ENCODE measurements around the gene WDR73.
A peak's percentile ranks its signal among the peaks of the same experiment; 100 is the strongest.

The WDR73 gene

DNA sequence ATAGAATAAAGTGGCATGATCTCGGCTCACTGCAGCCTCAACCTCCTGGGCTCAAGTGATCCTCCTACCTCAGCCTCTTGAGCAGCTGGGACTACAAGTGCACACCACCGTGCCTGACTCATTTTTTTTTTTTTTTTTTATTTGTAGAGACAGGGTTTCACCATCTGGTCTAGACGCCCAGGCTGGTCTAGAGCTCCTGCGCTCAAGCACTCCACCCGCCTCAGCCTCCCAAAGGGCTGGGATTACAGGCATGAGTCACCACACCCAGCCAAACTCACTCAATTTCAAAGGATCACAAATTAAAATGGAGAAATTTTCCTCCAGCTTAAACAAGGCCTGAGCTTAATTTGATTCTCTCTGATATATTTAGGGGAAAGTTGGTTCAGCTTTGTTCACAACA lies 31.2 kb upstream of the WDR73 start:
- no peak overlapping the region for H3K4me2 ChIP-seq
- H3K4me3 ChIP-seq: no peak overlapping the region
- no peaks in the 10 kb centered on the region for H3K27me3 ChIP-seq
- H3K9ac ChIP-seq: no peak overlapping the region
- no peaks in the 10 kb centered on the region for H4K20me1 ChIP-seq
- no peak for TF ChIP-seq Cebpa-rat (IDR thresholded peaks at IDR 0.05)
- peaks cover 3% of the 10 kb centered on the region; the same call in 1 of the 2 replicates for H3K4me1 ChIP-seq
- peaks cover 7% of the 10 kb centered on the region for H3K9me3 ChIP-seq
- peaks cover 88% of the 10 kb centered on the region for H3K36me3 ChIP-seq
- no peak overlapping the region for H3K27ac ChIP-seq

DNA sequence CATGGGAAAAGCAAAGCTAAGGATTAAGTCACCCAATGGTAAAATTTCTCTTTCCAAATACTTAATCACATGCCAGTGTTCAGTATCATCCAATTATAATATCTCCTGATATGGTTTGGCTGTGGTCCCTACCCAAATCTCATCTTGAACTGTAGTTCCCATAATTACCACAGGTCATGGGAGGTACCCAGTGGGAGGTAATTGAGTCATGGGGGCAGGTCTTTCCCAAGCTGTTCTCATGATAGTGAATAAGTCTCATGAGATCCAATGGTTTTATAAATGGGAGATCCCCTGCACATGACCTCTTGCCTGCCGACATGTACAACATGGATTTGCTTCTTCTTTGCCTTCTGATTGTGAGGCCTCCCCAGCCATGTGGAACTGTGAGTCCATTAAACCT lies 30.0 kb upstream of the WDR73 start:
- TF ChIP-seq Cebpa-rat (IDR thresholded peaks at IDR 0.05): no peak
- Histone ChIP-seq H3K36me3 (peaks cover 90% of the 10 kb centered on the region), H3K9ac (no peak overlapping the region), H3K4me1 (no peaks in the 10 kb centered on the region), H3K4me2 (no peak overlapping the region), H3K4me3 (no peak overlapping the region), H3K27me3 (no peaks in the 10 kb centered on the region), H3K9me3 (no peaks in the 10 kb centered on the region), H3K27ac (no peak overlapping the region), H4K20me1 (no peaks in the 10 kb centered on the region)

DNA sequence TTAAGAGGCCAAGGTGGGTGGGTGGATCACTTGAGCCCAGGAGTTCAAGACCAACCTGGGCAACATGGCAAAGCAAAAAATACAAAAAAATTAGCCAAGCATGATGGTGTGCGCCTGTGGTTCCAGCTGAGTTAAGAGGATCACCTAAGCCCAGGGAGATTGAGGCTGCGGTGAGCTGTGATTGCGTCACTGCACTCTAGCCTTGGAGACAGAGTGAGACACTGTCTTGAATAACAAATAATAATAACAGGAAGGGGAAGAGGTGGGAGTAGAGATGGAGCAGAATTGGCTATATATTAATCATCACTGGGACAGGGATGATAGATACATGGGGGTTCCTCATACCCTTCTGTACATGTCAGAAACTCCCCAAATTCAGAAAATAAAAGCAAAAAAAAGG lies 27.7 kb upstream of the WDR73 start:
- Histone ChIP-seq H3K9ac (no peak overlapping the region), H3K36me3 (peaks cover 86% of the 10 kb centered on the region), H3K27me3 (no peaks in the 10 kb centered on the region), H3K4me2 (no peak overlapping the region), H3K4me3 (no peak overlapping the region), H3K4me1 (no peaks in the 10 kb centered on the region), H3K9me3 (no peaks in the 10 kb centered on the region), H4K20me1 (no peaks in the 10 kb centered on the region), H3K27ac (no peak overlapping the region)
- TF ChIP-seq Cebpa-rat (IDR thresholded peaks at IDR 0.05): no peak

DNA sequence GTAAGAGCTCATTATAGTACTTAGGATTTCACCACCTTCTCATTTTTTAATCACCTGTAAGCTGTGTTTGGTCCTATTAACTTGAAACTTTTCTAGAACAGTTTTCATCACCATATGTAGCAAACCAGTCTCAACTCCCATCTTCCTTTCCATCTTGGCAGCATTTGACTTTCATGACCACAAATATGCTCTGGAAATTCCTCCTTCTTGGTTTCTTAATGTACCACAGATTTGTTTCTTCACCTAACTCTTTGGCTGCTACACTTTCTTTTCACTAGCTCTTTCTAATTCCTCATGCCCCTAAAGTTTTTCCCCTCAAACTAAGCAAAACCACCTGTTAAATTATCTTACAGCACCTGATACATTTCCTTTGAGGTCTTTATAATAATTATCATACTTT lies 17.1 kb upstream of the WDR73 start:
- TF ChIP-seq Cebpa-rat (IDR thresholded peaks at IDR 0.05): no peak
- H3K36me3 ChIP-seq: peaks cover 83% of the 10 kb centered on the region
- H3K27me3 ChIP-seq: no peaks in the 10 kb centered on the region
- no peaks in the 10 kb centered on the region for H4K20me1 ChIP-seq
- no peaks in the 10 kb centered on the region for H3K9me3 ChIP-seq
- no peak overlapping the region for H3K9ac ChIP-seq
- no peak overlapping the region for H3K4me2 ChIP-seq
- no peaks in the 10 kb centered on the region for H3K4me1 ChIP-seq
- H3K4me3 ChIP-seq: no peak overlapping the region
- H3K27ac ChIP-seq: no peak overlapping the region

DNA sequence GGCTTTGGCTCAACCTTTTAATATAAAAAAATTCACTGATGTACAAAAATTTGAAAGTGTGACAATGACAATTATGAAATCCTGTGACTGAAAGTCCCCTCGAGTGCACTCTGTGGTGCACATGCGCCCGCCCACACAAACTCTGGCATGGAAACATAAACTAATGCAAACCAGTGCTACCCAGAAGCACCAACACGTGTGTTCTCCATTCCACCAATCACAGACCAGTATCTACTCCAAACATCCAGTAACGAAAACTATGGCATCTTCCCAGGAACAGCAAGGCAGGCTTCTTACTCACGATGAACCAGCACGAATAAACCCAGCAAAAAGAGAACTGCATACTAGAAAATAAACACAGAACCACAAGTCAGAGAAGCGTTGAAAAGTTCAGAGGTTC lies 15.6 kb upstream of the WDR73 start:
- H3K27ac ChIP-seq: no peak overlapping the region
- peaks cover 84% of the 10 kb centered on the region for H3K36me3 ChIP-seq
- H3K9ac ChIP-seq: no peak overlapping the region
- no peak for TF ChIP-seq Cebpa-rat (IDR thresholded peaks at IDR 0.05)
- H3K4me2 ChIP-seq: no peak overlapping the region
- no peaks in the 10 kb centered on the region for H3K27me3 ChIP-seq
- no peaks in the 10 kb centered on the region for H3K9me3 ChIP-seq
- no peaks in the 10 kb centered on the region for H3K4me1 ChIP-seq
- H3K4me3 ChIP-seq: no peak overlapping the region
- no peaks in the 10 kb centered on the region for H4K20me1 ChIP-seq

DNA sequence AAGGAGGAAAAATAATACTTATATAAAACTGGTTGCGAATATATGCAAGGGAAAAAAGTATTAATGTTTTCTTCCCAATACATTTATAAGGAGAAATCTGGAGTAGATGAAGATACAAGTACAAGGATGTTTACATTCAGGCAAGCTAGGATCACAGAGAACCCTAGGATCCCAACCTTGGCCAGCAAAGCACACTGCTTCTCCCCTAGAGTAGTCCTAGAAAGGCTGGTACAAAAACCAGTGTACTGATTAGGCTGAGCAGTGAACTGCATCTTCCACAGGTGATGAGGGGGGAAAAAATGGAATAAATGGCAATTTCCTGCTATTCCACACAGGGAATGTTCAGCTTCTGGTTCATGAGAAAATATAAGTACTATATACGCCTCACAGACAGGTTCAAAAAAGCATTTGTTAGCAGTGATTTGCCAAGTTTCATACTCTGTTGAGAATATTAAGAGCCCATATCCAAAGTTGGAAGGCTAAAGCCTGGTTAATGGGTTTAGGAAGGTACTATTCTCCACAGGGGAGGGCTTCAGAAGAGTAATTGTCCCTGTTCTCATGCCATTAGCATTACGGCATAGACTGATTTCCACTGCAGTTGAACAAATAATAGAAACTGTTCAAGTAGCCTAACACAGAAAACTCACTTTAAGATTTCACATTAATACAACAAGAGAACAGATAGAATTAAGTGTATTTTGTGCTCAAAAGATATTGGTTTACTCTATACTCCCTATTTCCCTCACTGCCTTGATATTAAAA lies 14.3 kb upstream of the WDR73 start:
- Histone ChIP-seq H3K27ac (no peak overlapping the region), H3K36me3 (peaks cover 74% of the 10 kb centered on the region), H3K4me2 (no peak overlapping the region), H3K4me1 (no peaks in the 10 kb centered on the region), H3K4me3 (no peak overlapping the region), H4K20me1 (no peaks in the 10 kb centered on the region), H3K9ac (no peak overlapping the region), H3K27me3 (no peaks in the 10 kb centered on the region), H3K9me3 (no peaks in the 10 kb centered on the region)
- no peak for TF ChIP-seq Cebpa-rat (IDR thresholded peaks at IDR 0.05)

DNA sequence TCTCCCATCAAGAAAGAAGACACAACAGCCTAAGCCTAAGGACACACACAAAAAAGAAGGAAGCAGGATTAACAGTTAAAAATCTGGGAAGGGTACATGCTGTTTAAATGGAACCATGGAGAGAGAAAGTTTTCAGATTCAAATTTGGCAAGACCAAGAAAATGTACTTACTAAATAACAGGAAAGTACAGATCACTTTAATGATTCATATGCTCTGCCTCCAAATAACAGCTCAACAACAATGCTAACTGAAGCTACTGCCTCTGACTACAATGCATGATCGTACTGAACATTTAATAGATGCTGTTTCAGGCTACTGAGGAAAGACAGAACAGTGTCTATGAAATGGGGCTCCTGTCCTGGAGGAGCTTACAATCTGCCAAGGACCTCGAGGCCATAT lies 12.3 kb upstream of the WDR73 start:
- Histone ChIP-seq H3K36me3 (peaks cover 64% of the 10 kb centered on the region), H3K4me2 (no peak overlapping the region), H3K27ac (no peak overlapping the region), H4K20me1 (no peaks in the 10 kb centered on the region), H3K4me3 (no peak overlapping the region), H3K4me1 (no peaks in the 10 kb centered on the region), H3K9ac (no peak overlapping the region), H3K27me3 (no peaks in the 10 kb centered on the region), H3K9me3 (no peaks in the 10 kb centered on the region)
- TF ChIP-seq Cebpa-rat (IDR thresholded peaks at IDR 0.05): no peak

DNA sequence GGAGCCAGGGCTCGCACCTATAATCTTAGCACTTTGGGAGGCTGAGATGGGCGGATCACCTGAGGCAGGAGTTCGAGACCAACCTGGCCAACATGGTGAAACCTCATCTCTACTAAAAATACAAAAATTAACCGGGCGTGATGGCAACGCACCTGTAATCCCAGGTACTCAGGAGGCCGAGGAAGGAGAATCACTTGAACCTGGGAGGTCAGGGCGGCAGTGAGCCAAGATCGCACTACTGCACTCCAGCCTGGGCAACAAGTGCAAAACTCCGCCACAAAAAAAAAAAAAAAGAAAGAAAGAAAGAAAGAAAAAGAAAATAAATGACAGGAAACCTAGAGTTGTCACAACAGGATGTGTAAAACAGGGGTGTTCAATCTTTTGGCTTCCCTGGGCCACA lies 6.9 kb upstream of the WDR73 start:
- Histone ChIP-seq H3K4me3 (no peak overlapping the region), H3K36me3 (peaks cover 15% of the 10 kb centered on the region), H3K9ac (no peak overlapping the region), H3K27me3 (no peaks in the 10 kb centered on the region), H3K4me1 (peaks cover 39% of the 10 kb centered on the region), H3K4me2 (no peak overlapping the region), H4K20me1 (no peaks in the 10 kb centered on the region), H3K27ac (no peak overlapping the region), H3K9me3 (no peaks in the 10 kb centered on the region)
- no peak for TF ChIP-seq Cebpa-rat (IDR thresholded peaks at IDR 0.05)

DNA sequence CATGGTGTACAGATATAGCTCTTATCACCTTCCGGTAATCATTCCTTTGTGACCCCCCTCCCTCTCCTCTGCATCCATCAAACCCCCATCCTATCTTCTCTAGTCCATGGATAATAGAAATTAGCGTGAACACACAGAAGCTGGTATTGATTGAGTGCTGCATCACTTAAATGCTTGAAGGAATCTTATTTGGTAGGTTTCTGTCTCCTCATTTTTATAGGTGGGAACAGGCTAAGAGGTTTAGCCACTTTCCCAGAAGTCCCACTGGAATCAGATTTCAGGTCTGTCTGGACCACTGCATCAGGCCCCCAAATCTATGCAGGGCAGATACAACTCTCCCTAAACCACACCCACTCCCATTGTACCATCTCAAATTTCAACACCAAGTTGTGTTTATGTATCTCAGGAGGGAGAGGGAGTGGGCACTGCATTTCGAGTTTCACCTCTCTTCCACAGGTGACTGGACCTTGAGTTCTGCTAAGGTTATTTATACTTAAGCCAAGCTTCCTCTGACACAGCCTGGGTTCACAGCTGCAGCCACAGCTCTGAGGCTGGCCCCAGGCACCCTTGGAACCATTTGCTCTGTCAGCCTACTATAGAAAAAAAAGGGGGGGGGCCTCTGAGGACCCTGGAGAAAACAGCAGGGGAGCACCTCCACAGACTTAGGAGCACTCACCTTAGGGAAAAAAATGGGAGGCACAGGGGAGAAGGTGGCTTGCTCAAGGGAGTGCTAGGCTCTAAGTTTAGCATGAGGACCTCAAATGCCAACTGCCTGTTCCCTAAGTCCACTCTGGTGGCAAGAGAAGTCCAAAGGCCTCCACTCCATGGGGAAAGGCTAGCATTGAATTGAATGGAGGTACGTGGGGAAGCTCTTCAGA lies 6.1 kb upstream of the WDR73 start:
- no peaks in the 10 kb centered on the region for H4K20me1 ChIP-seq
- no peak overlapping the region for H3K9ac ChIP-seq
- peaks cover 41% of the 10 kb centered on the region for H3K4me1 ChIP-seq
- no peak for TF ChIP-seq Cebpa-rat (IDR thresholded peaks at IDR 0.05)
- H3K27ac ChIP-seq: no peak overlapping the region
- no peak overlapping the region for H3K4me3 ChIP-seq
- peaks cover 6% of the 10 kb centered on the region for H3K36me3 ChIP-seq
- peak overlapping the region; percentile 29; the same call in 1 of the 2 replicates for H3K4me2 ChIP-seq
- H3K9me3 ChIP-seq: no peaks in the 10 kb centered on the region
- H3K27me3 ChIP-seq: no peaks in the 10 kb centered on the region

DNA sequence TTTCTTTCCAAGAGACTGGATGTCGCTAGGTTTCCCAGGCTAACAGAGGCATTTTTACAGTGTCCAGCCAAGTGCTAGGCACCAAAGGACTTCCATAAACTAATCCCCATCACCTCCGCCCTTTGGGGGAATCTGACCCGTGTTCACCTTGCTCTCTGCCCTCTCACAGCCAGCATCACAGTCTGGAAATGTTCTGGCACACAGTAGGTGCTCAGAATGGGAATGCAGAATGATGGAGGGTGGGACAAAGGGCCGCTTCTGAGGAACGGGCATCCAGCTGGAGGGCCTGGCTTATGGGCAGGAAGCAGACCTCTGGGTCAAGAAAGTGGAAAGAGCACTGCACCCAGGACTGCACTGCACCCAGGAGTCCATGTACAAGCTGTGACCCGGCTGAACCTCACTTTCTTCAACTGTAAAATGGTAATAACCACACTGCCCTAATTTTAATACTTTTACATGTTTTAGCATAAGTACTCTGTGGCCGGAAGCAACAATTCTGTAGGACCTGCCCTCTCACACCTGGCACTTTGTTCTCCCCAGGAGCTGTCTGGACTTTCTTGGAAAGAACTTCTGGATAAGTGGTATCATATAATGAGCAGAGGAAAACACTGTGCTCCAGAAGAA lies 4.8 kb upstream of the WDR73 start:
- H3K27me3 ChIP-seq: no peaks in the 10 kb centered on the region
- no peaks in the 10 kb centered on the region for H4K20me1 ChIP-seq
- peak overlapping the region; percentile 69 for H3K4me3 ChIP-seq

More for the DNA sequence above, 4.8 kb upstream of the WDR73 start:
- H3K36me3 ChIP-seq: no peaks in the 10 kb centered on the region; the same call in 1 of the 2 replicates
- no peaks in the 10 kb centered on the region for H3K9me3 ChIP-seq
- TF ChIP-seq Cebpa-rat (IDR thresholded peaks at IDR 0.05): no peak
- H3K4me1 ChIP-seq: peaks cover 44% of the 10 kb centered on the region
- peak overlapping the region; percentile 97 for H3K4me2 ChIP-seq
- peak overlapping the region; percentile 81 for H3K9ac ChIP-seq
- H3K27ac ChIP-seq: peak overlapping the region; percentile 85

All from BLaER1 (cell line).